ENCODE measurements around the gene RNF4.

The RNF4 gene

DNA sequence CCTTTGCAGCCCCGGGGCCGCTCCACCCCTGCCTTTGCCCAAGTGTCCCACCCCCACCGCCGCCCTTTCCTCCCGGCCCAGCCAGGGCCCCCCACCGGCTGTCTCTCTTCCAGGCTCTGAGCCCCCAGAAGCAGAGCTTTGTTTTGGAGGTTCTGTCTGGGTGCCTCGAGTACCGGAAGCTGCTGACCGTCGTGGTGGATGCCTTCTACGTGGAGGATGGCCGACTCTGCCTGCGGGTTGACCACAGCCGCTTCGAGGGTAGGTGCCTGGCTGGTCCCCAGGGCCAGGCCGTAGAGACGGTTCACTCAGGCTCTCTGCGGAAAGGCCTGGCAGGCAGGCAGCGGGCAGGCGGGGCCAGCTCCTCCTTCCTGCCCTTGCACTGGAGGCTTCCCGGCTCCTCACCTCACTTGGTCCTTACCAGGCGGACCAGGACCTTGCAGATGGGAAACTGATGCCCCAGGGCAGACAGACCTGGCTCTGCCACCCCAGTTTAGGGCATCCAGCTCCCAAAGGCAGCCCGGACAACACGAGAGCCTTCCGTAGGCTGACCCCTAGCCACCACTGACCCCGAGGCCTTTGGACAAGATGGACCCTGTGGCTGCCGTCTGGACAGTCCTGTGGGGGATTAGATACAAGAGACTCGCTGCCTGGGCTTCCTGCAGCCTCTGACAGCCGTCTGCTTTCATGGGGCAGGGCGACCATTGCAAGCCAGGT is 32.0 kb upstream of the RNF4 start:
- no peak overlapping the region for H3K27ac ChIP-seq
- H3K4me3 ChIP-seq = no peak overlapping the region

DNA sequence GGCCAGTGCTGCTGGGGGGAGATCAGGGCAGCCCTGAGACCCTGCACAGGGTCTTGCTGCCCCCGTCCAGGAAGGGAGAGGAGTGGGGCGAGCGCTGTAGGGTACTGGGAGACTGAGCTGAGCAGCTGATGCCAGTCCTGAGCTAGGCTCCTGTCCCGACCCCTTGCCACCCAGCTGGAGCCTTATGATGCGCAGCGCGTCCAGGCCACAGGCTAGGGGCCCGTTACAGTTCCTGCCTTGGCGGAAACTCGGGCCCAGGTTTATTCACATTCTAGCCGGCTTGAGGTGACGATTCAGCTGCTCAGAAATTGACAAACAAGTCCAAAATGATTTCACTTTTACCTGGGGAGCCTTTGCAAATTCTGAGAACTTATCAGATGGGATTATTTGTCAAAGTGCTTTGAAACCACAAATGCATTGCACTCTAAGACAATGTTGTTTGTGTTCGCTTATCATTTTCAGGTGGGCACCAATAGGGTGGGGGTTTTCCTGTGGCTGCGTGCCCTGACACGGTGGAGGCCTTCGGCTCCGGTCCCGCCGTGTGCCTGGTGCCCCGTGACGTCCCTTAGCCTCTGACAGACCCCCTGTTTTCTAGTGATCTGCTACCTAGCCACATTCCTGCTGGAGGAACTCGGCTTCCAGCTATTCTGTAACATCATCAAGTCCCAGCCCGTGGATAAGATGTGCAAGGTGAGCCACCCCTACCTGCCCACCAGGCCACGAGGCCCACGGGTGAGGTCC is 31.3 kb upstream of the RNF4 start:
- H3K27ac ChIP-seq = no peak overlapping the region
- no peak overlapping the region for H3K4me3 ChIP-seq

DNA sequence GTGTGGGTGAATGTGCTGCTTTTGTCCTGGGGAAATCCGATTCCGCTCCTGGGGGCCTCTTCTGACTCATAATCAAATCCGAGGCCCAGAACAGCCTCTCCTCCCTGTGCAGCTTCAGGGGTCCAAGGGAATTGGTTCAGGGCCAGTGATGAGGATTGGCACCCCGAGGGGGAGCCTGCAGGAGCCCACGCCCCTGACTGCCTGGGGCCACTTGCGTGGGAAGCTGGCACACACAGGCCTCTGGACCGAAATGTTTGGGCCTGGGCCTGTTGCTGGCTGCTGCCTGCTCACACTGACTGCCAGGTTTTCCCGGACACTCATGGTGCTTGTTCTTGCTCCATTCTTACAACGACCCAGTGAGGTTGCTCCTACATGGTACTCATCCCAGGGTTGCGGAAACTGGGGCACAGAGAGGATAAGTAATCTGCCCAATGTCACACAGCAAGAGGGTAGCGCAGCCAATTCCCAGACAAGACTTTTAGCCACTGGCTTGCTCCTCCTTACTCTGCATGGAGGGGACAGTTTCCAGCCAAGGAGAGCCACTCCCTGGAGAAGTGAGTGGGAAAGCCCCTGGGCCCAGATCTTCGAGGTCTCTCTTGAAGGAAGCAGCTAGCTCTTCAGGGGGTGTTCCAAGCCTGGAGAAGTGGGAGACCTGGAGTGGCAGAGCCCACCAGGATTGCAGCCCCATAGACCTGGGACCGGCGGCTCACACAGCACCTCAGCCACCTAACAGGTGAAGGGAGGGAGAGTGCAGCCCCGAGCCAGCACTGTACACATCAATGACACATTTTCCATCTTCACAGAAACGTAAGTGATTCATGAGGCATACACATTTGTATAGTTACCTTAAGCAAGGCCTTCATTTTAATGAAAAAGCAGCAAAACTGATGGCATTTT is 29.8 kb upstream of the RNF4 start:
- H3K4me3 ChIP-seq = no peak overlapping the region
- no peak overlapping the region for H3K27ac ChIP-seq

DNA sequence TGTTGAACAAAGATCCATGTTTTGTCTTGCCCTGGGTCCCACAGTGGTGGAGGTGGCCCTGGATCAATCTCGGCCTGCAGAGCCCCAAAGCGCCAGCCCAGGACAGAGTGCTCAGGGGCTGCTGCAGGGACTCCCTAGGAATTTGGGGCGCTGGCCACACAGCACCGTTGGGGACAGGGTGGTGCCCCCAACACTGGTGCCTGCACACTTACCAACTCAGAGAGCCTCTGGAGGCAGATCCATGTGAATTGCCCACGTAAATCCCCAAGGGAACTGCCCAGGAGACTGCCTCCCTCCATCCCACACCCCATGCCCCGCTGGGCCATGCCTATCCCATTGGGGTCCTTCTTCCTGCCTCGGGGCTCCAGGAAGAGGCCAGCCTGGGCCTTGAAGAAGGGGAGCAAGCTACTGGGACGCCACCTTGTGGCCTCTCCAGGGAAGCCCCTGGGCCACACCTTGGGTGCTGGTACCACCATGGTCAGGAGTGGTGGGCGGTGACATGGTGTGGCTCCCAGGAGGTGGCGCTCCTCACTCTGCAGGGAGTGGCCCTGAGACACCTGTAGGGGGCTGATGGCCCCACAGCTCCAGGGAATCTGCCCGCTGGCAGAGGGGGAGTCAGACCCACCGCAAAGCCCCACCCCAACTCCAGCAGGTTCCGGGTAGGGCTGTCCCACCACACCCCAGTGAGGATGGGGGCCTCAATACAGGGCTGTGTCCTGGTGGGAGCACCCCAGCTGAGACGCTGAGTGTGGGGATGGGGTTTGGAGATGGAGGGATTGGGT is 27.3 kb upstream of the RNF4 start:
- Histone ChIP-seq H3K27ac (no peak overlapping the region), H3K4me3 (no peak overlapping the region)

DNA sequence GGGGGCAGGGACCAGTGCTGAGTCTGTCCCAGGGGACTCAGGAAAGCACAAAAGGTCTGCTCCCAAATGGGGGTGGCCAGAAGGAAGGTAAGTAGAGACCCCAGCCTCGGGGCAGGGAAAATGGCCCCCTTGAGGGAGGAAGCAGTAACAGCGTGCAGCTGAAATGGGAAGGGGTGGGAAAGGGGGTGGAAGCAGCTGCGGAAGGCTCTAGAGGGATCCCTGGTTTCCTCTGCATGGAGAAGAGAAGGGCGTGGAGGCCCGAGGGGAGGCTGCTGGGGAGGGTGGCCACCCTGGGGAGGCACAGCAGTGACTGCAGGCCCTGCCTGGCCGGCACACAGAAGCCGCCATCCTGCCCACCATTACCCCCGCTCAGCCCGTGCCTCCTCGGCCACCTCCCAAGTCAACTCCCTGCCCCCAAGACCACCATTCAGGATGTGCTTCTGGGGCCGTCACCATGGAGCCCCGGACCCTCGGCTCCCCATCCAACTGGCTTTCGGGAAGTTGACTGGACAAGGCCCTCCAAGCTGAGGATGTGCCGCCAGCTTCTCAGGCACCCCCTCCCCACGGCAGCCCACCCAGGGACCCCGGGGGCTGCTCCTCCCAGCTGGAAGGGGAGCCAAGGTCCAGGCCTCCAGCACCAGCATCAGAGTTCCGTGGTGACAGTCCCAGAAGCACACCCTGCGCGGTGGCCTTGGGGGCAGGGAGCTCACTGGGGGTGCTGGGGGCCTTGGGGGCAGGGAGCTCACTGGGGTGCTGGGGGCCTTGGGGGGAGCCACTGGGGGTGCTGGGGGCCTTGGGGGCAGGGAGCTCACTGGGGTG is 26.5 kb upstream of the RNF4 start:
- Histone ChIP-seq H3K27ac (no peak overlapping the region), H3K4me3 (no peak overlapping the region)

DNA sequence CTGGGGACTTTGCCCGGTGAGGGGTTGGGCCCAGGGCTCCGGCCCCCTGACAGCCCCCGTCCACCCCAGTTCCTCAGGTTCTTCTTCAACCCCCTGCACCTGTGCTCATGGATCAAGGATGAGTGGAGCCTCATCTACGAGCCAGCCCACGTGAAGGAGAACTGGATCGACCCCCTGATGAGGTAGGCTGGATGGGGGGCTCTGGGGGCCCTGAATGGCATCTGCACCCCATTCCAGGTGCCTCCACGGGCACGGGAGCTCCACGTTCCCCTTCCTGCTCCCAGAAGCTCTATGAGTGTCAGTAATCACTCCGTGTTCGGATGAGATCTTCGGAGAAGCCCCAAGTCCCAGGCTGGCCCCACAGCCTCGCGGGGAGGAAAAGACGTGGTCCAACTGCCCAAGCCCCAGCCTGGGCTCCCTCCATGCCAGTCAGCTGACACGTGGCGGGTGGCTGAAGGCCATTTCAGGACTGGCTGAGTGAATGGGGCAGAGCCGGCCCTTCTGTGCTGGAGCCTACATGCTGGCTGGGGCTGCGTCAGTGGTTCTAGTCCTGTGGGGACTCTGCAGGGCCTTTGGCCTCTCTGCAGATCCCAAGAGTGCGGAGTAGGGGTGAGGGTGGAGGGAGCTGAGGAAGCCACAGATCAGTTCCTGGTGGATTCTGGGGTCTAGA is 25.7 kb upstream of the RNF4 start:
- Histone ChIP-seq H3K27ac (no peak overlapping the region), H3K4me3 (no peak overlapping the region)

DNA sequence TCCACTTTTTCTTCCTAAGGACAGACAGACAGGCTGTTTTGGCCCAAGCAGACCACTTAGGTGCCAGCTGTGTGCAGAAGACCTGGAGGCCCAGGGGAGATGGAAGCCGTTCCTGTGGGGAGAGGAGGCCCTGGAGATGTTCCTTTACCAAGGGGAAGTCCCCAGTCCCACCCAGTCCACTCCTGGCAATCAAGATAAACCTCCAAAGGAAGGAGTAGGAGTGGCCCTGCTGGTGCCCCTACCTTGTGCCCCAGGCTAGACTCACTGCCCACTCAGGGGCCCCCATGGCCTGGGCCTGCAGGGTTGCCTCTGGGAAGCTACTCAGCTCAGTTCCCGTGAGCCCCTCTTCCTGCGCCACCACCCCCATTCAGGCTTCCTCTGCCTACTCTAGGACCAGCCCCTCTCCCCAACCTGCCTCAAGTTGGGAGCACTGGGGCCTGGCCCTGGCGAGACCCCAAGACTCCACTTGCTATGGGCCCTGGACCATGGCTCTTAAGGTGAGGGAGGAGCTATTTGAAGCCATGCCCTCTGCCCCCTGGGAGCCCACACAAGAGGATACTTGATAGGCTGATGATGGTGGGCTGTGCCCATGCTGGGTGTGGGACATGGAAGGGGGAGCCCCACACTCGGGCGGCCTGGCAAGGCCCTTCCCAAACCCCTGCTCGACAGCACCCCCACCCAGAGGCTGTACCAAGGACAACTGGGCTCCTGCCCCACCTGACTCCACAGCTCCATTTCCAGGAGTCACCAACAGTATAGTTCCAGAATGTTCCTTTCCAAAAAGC is 24.8 kb upstream of the RNF4 start:
- no peak overlapping the region for H3K4me3 ChIP-seq
- no peak overlapping the region for H3K27ac ChIP-seq

DNA sequence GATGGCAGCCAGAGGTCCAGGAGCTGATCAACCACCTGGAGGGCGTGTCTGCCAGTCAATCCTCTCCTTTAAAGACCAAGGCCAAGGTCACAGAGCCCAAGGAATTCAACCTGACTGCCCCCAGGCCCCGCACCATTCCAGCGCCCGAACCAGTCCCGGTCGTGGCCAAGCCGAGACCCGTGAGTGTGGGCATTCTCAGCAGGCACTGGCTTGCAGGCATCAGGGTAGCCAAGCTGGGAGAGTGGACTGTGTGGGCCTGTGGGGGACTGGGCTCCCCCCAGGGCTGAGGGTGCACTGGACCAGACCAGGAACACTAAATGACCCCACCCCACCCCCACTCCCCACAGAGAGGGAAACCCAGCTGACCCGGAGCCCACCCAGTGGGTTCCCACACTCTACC is 23.8 kb upstream of the RNF4 start:
- Histone ChIP-seq H3K4me3 (no peak overlapping the region), H3K27ac (no peak overlapping the region)

DNA sequence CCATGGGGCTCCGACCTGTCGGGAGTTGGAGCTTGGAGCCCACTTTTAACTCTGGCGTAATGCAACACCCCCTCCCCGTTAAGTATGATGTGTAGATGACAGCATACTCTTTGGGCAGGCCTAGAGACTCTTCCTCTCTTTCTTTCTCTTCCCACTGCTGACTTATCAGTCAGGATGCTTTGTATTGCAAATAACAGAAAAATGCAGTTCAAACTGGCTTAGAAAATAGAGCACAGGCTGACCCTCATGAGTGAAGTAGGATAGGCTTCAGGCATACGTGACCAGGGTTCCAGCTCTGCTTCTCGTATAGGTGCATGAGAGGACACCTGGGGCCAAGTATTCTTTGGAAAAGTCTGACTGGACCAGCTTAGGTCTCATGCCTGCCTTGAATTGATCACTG is 23.3 kb upstream of the RNF4 start:
- Histone ChIP-seq H3K4me3 (no peak overlapping the region), H3K27ac (no peak overlapping the region)

DNA sequence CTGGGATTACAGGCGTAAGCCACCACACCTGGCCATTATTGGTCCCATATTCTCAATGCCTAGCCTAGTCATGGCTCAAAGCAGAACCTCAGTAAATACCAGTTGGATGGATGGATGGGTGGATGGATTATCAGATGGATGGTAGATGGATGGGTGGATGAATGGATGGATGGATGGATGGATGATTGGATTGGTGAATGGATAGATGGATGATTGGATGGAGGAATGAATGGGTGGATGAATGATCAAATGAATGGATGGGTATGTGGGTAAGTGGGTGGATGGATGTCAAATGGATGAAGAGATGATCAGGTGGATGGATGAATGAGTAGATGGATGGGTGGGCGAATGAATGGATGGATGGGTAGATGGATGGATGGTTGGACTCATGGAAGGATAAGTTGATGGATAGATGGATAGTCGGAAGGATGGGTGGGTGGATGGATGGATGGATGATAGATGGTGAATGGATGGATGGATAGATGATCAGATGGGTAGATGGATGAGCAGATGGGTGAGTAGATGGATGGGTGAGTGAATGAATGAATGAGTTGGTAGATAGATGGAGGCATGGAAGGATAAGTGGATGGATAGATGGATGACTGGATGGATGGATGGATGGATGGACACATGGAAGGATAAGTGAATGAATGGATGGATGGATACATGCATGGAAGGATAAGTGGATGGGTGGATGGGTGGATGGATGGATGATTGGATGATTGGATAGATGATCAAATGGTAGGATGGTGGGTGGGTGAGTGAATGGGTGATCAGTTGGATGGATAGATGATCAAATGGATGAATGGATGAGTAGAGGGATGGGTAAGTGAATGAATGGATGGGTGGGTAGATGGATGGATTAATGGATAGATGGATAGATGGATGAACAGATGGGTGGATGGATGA is 22.0 kb upstream of the RNF4 start:
- no peak overlapping the region for H3K27ac ChIP-seq
- no peak overlapping the region for H3K4me3 ChIP-seq

DNA sequence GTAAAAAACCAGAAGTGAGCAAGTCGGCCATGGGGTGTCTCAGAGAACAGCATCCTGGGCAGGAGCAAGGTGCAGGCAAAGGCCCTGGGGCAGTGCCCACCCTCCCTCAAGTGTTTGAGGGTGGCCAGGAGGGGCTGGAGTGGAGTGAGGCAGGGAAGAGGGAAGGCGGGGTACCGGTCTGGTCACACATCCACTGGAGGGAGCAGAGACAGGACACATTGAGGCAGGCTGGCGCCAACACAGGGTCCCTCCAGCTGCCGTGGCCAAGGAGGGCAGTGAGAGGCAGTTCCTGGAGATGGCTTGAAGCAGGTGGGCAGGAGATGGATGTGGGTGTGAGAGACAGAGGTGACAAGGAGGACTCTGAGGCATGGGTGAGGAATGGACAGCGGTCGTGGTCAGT is 20.3 kb upstream of the RNF4 start:
- no peak overlapping the region for H3K27ac ChIP-seq
- H3K4me3 ChIP-seq = no peak overlapping the region

DNA sequence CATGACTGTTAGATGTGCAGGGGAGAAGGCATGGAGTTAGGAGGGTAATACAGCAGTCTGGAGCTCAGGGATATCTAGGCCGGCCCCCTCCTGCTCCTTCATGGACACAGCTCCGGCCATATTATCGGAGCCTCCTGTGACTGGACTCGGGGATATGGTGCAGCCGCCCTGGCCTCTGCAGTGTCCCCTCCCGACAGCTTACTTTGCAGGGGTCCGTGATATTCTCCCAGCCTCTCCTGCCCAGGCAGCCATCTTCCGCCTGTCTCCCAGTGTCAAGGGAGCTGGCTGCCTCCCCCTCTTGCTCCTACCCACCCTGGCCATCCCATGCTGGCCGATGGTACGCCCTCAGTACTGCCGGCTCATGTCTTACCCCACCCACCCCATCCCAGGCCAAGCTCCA is 19.9 kb upstream of the RNF4 start:
- no peak overlapping the region for H3K4me3 ChIP-seq
- no peak overlapping the region for H3K27ac ChIP-seq

DNA sequence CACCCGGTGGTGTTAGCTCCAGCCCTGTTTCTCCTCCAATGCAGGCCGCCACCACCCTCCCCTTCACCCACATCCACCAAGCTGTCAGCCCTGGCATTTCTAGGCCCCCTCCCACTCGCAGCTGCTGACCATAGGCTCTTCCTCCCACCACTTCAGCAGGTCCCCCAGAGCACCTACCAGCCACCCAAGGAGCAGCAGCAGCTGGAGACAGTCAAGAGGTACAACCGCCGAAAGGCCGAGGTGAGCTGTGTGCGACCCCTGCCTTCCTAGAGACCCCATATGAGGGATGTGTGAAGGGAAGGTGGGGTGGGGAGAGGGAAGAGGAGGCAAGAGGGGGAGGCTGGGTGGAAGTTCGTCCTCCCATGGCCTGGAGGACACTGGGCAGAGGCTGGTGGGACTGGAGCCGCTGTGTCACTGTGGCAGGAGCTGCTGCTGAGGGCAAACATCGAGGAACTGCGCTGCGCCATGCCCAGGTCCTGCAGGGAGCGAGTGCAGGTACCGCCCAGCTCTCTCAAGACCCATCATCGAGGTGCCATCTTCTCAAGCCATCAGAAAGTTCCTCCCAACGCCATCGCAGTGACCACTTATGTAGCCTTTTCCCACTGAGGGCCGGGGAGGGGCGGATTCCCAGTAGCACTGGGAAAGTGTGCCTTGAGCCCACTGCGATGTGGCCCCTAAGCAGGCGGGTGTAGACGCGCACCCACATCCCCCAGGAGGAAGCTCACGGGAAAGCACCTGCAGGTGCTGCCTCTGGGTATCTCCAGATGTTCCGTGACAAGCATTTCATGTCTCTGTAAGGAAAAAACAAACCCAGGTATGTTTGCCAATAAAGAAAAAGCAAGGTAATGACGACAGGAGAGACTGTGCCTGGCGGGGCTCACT is 19.2 kb upstream of the RNF4 start:
- Histone ChIP-seq H3K27ac (no peak overlapping the region), H3K4me3 (no peak overlapping the region)

DNA sequence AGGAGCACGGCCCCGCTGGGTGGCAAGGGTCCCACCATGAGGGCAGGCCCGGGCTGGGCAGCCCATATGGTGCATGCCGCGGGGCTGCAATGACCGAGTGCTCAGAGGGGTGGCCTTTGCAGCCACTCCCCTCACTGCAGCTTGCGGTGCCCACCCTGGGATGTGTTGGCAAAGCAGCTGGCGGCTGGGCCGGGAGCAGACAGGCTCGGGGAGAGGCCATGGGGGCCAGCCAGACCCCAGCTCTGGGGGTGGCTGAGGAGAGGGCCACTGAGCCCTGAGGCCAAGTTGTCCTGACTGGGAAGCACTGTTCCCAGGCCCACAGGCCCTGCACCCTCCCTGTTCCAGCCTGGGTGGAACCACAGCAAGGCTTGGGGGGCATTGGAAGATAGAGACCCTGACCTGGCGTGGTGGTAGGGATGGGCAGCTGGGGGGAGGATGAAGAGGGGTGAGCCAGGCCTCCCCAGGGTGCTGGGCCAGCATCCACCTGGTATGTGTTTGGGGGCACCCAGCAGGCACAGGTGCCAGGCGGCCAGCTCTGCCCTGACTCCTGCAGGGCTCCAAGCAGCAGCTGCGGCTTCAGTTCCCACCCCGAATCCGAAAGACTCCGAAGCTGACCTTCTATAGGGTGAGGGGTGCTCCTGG is 18.4 kb upstream of the RNF4 start:
- Histone ChIP-seq H3K27ac (no peak overlapping the region), H3K4me3 (no peak overlapping the region)

DNA sequence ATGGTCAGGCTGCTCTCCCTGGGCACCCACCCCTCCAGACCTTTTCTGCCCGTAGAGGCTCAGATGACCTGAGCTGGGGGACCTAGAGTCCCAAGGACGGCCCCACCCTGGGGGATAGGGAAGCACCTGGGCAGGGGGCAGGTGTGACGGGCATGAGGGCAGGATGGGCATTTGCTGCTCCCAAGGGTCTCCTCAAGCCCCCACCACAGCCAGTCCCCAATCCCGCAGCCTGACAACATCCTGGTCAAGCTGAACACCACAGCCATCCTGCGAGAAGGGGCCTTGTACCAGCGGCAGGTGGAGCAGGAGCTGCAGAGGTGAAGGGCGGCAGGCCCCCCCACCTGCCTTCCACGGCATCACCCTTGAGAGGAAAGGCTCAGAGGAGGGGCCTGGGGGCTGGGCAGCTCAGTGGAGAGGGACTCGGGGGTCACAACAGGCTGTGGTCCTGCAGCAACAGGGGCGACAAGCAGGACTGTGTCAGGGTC is 17.8 kb upstream of the RNF4 start:
- no peak overlapping the region for H3K27ac ChIP-seq
- H3K4me3 ChIP-seq = no peak overlapping the region

Measured in skin epidermis (tissue), 12 donors.